HG03342 (cell line): ENCODE data around the gene TIE1.

Experiments used
- ATAC-seq: cut with Tn5 transposase; IDR thresholded peaks from one replicate; pipeline ENCODE4 v1.9.1; 2021; ENCODE audit warnings: mild to moderate bottlenecking, moderate library complexity; ENCODE audit not compliant: unreplicated experiment

TIE1 gene

DNA sequence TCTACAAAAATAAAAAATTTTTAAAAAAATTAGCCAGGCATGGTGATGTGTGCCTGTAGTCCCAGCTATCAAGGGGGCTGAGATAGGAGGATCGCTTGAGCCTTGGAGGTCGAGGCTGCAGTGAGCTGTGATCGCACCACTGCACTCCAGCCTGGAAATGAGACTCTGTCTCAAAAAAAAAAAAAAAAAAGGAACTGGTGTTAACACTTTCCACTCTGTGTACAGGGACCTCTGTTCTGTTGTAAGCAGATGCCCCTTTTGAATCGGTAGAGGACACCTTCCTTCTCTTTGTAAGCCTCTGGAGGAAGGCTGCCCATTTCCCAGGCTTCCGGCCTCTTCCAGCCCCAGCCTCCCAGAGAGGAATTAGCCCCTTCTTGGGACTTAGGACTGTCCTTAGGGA, 8.1 kb upstream of the TIE1 start:
- ATAC-seq, result no peak

DNA sequence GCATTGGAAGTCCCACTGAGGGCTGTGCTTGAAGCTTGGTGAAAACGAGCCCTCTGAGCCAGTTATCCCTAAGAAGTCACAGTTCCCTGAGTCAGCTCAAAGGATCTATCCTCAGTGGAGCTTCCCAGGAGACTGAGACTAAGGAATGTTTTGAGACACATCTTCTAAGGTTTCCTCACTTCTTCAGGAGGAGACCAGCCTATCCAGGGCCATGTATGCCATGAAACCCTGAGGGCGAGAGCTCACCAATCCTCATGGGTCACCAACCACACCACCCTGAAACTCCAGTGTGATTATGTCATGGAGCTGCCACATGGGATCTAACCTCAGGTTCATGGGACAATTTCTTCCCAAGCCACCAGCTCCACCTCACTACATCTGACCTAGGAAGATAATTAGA, 7.6 kb upstream of the TIE1 start:
- no peak for ATAC-seq

DNA sequence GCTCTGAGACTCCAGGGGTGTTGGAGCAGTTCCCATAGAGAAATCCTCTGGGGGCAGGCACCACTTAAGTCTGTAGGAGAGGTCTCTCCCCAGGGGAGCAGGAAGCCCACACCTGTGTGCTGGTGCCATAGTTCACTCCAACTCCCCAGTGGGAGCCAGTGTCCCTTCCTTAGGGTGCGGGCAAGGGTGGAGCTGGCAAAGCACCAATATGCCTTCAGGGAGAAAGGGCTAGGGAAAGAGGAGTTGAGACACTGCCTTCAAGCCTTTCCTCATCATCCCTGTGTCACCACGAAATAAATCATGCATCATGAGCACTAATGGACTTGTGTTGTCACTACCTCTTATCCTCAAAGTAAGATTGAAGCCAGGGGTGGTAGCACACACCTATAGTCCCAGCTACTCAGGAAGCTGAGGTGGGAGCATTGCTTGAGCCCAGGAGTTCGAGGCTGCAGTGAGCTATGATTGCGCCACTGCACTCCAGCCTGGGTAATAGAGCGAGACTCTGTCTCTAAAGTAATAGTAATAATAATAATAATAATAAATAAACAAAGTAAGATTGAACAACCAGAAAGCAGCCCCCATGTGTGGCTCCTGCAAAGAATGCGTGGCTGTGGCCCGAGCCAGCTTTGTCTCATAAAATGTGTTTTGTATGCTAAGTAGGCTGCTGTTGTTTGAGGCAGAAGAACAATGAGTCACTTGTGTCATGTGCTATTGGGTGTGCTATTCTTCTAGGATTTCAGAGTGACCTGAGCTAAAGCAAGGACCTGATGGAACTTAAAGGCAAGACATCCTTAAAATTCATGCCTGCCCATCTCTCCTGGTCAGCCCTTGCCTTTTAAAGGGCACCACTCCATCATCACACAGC, 6.7 kb upstream of the TIE1 start:
- no peak for ATAC-seq

DNA sequence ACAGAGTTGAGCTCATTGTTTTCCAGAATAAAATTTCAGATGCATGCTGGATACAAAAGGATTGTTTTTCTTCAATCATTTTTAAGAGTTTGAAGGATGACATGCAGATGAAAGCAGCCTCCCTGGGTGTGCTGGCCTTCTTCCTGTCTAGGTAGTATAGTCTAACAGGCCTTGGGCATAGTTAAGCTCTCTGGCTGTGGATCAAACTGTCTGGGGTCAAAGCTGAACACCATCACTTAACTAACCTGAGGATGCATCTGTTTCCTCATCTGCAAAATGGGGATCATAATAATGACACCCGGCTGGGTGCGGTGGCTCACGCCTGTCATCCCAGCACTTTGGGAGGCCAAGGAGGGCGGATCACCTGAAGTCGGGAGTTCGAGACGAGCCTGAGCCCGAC, 6.0 kb upstream of the TIE1 start:
- ATAC-seq, result no peak

DNA sequence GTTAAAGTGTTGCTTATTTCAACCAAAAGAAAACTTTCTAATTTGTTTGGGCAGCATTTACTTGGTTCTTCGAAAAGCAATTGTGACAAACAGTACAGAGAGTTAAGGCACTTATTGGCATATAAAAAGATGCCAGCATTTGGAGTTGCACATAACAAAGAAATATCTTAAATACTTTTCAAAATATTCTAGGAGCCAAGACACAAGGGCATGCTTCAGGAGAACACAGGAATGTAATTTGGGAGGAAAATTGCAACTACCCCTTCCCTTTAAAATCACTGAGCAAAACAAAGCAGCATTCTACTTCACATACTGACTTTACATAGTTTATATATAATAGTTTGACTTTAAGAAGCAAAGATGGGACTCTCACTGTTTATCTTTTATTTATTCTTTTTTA, 4.6 kb upstream of the TIE1 start:
- no peak for ATAC-seq

DNA sequence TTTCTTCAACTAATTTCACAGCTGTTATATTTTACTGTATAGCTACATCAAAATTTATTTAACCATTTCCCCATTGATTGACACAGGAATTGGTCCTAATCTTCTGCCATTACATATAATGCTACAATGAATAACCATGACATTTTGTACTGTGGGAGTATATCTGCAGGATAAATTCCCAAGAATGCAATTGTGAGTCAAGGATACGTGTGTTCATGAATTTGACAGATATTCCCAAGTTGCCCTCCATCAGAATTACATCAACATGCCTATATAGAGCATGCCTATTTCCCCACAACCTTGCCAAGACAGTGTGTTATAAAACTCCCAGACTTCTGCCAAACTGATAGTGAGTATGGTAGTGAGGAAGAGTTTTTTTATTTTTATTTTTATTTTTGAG, 2.7 kb upstream of the TIE1 start:
- no peak for ATAC-seq

DNA sequence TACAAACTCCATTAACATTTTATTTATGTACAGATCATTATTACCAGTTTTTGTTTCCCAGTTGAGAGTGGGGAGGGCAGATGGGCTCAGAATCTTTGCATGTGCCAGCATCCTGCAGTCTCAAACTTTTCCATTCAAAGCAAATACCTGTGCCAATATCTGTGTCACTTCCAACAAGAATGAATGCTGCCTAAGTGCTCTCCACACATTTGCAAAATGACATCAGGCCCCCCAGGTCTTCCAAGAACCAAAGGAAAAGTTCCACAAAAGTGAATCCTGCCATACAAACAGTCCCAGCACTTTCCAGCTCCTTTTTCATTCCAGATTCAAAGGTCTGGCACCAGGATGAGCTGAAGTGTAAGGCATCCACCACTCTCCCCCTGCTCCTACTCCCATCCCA, 1.7 kb upstream of the TIE1 start:
- no peak for ATAC-seq

DNA sequence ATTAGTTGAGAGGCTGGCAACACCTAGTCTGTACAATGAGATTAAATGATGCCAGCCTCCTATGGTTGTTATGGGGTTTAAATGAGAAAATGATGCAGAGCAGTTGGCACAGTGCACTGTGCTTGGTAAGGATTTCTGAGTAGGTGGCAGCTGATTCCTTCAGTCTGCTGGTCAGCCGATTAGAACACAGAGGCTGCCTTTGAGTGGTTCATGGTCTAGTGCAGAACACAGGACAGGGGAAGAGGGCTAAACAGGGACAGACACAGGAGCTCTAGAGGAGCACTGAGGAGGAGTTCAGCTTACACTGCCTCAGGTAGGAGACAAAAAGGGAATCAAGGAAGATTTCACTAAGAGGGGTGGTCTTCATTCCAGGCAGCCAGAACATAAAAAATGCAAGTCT, 1.4 kb downstream of the TIE1 start:
- no peak for ATAC-seq

DNA sequence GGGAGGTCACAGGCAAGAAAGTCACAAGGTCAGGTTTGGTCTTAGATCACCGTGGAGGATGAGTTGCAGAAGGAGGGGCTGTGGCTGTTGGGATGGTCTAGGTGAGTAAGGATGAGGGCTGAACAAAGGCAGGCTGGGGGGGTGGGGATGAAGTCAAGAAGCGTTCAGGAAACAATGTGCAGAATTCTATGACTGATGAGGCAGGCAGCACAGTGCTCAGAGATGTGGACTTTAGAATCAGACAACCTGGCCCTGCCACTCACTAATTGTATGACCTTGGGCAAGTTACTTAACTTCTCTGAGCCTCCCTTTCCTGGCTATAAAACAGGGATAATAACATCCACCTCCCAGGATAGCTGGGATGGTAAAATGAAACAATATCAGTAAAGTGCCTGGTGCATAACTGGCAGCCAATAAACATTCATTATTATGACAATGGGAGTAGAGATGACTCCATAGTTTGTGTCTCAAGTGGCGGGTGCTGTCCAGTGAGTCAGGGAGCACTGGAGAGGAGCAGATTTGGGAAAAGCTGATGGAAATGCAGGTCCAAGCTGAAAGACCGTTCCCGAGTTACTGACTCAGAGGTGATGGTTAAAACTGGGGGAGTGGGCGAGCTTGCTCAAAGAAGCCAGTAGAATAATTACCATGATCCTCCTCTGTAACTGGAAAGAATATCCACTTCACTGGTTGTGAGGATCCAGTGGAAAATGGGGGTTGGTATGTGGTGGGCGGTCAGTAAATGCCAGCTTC, 2.1 kb downstream of the TIE1 start:
- ATAC-seq, result no peak

DNA sequence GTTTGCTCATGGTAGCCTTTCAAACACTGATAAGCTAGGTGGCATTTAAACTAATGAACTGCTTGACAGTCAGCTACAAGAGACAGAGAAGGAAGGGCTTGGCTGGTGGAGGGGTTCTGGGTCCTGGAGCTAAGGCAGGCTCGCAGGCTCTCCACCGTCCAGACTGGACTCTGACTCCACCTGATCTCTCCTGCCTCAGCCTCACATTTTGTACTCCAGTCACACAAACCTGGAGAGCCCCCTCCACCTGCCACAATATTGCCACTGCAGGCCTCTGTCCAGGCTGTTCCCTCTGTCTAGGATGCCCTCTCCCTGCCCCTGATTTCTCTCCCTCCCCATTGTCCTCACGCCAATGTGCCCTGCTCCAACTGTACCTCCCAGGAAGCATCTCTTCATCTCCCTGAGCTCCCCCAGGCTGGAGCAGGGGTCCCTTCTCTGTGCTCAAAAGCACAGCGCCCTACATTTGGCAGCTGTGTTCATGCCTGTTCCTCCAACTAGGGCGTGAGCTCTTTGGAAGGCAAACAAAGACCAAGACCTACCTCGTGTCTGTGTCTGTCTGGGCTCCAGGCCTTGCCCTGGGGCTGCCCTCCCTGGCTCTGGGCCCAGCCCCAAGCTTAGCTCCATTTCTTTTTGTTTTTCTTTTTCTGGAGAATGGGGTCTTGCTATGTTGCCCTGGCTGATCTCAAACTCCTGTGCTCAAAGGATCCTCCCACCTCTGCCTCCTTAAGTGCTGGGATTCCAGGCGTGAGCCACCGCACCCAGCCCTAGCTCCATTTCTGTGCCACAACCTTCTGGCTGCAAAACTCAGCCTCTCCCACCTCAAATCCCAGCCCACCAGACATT, 2.9 kb downstream of the TIE1 start:
- ATAC-seq, result no peak

DNA sequence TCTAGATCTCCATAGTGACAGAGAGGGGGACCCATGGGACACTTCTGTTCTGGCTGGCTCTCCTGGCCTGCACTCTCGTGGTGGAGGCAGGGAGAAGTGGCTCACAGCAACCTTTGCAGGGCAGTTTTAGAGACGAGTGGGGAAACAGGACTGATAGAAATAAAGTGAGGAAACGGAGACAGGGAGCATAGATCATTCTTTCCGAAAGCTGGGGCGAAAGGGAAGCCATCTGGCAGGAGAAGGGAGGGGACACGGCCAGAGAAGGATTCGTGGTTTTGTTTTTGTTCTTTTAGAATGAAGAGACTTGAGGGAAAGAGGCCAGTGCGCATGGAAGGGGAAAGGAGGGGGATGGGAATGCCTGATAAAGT, 3.5 kb downstream of the TIE1 start:
- ATAC-seq, result no peak

DNA sequence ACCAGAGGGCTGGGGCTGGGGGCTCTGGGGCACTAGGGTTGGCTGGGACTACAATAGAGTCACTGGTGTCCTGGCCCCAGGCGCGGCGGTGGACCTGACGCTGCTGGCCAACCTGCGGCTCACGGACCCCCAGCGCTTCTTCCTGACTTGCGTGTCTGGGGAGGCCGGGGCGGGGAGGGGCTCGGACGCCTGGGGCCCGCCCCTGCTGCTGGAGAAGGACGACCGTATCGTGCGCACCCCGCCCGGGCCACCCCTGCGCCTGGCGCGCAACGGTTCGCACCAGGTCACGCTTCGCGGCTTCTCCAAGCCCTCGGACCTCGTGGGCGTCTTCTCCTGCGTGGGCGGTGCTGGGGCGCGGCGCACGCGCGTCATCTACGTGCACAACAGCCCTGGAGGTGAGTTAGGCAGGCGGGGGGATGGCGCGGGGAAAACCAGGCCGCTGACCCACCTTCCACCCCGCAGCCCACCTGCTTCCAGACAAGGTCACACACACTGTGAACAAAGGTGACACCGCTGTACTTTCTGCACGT, 4.1 kb downstream of the TIE1 start:
- ATAC-seq, result no peak

DNA sequence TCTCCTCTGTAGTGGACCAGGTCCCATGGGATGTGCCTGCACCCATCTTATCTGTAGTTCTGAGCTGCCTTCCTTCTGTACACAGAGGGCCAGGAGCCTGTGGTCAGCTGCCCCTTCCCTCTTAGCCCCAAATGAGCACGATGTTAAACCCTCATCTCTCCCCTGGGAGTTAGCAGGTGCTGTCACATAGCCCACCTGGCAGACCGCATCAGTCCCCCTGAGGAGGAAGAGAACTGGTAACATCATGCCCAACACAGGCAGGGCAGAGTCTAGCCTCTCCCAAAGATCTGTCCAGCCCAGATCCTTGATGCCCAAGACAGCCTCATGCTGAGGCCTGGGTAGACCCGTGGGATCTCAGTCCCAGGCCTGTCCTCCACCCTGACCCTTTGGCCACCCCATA, 4.7 kb downstream of the TIE1 start:
- ATAC-seq, result no peak

DNA sequence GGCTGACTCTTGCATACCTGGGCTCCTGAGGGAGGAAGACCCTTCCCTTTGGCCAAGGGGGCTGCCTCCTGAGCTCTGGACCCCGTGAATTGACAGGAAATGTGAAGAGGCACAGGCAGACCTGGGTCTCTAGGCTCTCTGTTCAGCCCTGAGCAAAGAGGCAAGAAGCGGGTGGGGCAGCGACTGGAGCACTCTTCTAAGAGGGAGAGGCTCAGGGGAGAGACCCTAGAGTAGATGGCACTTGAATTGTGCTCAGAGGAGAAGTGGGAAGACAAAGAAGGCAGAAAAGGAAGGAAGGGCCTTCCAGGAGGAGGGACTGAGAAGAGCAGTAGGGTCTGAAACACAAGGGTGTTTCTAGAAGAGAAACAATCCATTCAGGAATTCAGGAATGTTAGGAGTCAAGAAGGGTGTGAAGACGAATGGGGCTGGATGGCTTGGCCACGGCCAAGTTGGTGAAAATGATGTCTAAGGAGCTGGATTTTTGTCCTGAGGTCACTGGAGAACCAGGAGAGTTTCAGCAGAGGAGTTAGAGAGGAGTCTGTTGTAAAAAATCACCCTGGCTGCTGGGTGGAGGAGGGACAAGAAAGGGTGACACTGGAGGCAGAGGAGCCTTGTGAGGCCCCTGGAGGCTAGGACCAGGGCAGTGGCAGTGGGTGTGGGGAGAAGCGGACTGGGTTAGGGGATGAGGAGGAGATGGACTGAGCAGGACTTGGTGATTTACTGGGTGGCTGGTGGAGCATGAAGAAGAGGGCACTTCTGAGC, 5.3 kb downstream of the TIE1 start:
- no peak for ATAC-seq

DNA sequence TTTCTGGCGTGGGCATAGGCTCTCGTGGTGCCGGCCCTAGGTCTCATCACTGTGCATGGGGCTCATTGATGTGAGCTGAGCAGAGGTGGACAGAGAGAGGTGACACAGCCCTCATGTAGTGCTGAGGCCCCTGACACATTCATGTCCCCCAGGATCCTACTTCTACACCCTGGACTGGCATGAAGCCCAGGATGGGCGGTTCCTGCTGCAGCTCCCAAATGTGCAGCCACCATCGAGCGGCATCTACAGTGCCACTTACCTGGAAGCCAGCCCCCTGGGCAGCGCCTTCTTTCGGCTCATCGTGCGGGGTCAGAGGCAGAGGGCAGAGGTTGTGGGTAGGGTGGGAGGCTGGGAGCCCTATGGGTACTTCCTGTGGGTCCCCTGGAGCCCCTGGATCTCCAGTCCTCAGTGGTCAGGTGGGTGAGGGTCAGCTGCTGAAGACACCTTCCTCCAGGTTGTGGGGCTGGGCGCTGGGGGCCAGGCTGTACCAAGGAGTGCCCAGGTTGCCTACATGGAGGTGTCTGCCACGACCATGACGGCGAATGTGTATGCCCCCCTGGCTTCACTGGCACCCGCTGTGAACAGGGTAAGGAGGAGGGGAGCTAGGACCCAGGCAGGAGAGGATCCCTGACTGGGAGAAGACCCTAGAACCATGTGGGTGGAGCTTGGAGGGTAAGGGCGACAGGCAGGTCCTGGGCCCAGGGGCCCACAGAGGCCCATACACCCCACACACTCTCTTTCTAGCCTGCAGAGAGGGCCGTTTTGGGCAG, 6.1 kb downstream of the TIE1 start:
- no peak for ATAC-seq

DNA sequence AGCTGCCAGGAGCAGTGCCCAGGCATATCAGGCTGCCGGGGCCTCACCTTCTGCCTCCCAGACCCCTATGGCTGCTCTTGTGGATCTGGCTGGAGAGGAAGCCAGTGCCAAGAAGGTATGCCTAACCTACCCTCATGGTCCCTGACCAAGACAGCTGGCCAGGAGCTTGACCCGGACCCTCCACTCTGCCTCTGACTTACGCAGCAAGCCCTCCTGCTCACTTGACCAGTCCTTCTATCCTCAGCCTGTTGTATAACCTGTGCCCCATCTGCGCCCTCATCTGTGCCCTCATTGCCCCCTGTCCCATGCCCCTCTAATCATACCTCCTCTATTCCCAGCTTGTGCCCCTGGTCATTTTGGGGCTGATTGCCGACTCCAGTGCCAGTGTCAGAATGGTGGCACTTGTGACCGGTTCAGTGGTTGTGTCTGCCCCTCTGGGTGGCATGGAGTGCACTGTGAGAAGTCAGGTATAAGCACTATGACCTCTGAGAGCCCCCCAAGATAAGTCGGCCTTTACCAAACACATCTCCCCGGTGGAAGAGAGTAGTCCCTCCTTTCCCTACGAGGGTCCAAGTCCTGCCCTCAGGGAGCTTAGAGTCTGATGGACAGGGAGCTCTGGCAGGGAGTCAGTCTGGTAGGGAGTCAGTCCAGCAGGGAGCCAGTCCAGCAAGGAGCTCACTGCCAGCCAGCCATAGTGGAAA, 6.8 kb downstream of the TIE1 start:
- ATAC-seq, result no peak

DNA sequence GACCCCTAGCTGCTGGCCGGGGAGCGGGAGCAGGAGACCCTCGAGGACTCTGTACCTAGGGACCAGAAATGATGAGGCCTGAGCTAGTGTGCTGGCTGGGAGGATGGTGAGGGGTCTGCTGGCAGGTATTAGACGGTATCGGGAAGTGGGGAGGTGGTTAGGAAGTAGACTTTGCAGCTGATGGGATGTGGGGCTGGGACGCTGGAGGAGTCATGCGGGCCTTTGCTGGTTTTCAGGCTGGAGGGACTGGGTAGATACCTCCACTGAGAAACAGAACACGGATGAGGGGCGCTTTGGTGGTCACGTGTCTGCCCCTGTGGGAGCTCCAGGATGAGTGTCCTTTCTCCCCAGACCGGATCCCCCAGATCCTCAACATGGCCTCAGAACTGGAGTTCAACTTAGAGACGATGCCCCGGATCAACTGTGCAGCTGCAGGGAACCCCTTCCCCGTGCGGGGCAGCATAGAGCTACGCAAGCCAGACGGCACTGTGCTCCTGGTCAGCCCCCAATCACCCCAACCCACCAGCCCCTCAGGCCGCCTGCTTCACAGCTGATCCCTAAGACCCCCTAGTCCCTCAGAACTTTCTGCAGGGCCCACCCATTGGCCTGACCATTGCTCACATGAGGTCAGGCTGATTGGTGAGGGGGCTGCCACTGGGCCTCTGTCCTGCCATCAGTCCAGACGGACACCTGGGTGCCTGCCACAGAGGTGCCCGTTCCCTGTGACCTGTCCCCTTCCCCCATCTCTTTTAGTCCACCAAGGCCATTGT, 8.0 kb downstream of the TIE1 start:
- no peak for ATAC-seq

DNA sequence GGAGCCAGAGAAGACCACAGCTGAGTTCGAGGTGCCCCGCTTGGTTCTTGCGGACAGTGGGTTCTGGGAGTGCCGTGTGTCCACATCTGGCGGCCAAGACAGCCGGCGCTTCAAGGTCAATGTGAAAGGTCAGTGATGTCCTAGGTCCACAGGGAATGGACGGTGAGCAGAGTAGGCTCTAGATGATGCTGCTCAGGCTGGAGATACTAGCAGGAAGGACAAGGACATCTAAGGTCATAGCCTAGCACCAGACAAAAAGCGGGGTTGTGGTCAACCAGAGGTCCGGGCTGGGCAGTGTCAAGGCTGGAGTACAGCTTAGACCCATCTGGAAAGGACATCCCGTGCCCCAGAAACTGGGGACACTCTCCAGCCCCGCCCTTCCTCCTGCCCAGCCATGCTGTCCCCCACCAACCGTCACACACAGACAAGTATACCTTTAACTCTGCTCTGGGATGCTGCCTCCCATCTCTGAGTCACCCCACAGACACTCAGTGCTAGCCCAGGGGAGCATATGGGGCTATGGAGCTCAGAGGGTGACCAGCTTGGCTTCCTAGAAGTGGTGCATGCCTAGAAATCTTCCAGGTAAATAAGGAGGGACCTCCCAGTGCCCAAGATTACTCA, 8.7 kb downstream of the TIE1 start:
- no peak for ATAC-seq
